BLaER1 (cell line): Measurements from ENCODE around the gene S100A4.

Experiments used
- H3K27ac ChIP-seq: shearing (Covaris generic); formaldehyde crosslinking; 2 replicates; pipeline ENCODE4 v1.8.1; 2022
- H3K27me3 ChIP-seq: shearing (Covaris generic); formaldehyde crosslinking; 2 replicates; pipeline ENCODE4 v1.8.1; 2022
- H3K36me3 ChIP-seq: shearing (Covaris generic); formaldehyde crosslinking; 2 replicates; pipeline ENCODE4 v1.8.1; 2022
- H3K4me1 ChIP-seq: shearing (Covaris generic); formaldehyde crosslinking; 2 replicates; pipeline ENCODE4 v1.8.1; 2022
- H3K4me2 ChIP-seq: shearing (Covaris generic); formaldehyde crosslinking; 2 replicates; pipeline ENCODE4 v1.8.1; 2022
- H3K4me3 ChIP-seq: shearing (Covaris generic); formaldehyde crosslinking; 2 replicates; pipeline ENCODE4 v1.8.1; 2022
- H3K9ac ChIP-seq: shearing (Covaris generic); formaldehyde crosslinking; 2 replicates; pipeline ENCODE4 v1.8.1; 2022
- H3K9me3 ChIP-seq: shearing (Covaris generic); formaldehyde crosslinking; 2 replicates; pipeline ENCODE4 v1.8.1; 2022
- H4K20me1 ChIP-seq: shearing (Covaris generic); formaldehyde crosslinking; 2 replicates; pipeline ENCODE4 v1.8.1; 2022
- Cebpa-rat ChIP-seq: shearing (Covaris generic); IDR thresholded peaks from 2 replicates; pipeline ENCODE4 v1.8.1; 2022

The S100A4 gene

GRCh38 chr1:153513023-153513422 lies 32.6 kb downstream of the S100A4 start:
- H3K27me3 ChIP-seq, result no peaks in the 10 kb centered on the region
- H4K20me1 ChIP-seq, result no peaks in the 10 kb centered on the region
- no peaks in the 10 kb centered on the region for H3K9me3 ChIP-seq
- H3K9ac ChIP-seq, result no peak overlapping the region
- H3K4me1 ChIP-seq, result peaks cover 43% of the 10 kb centered on the region
- peak overlapping the region; percentile 46 for H3K4me2 ChIP-seq
- H3K36me3 ChIP-seq, result no peaks in the 10 kb centered on the region
- H3K27ac ChIP-seq, result no peak overlapping the region
- H3K4me3 ChIP-seq, result no peak overlapping the region
- TF ChIP-seq Cebpa-rat, result no peak

- Histone ChIP-seq H3K36me3 (no peaks in the 10 kb centered on the region), H3K4me3 (no peak overlapping the region), H3K27ac (no peak overlapping the region), H3K27me3 (no peaks in the 10 kb centered on the region), H3K4me2 (peak overlapping the region; percentile 27; the same call in 1 of the 2 replicates), H3K9ac (no peak overlapping the region), H3K4me1 (peaks cover 36% of the 10 kb centered on the region), H4K20me1 (no peaks in the 10 kb centered on the region), H3K9me3 (no peaks in the 10 kb centered on the region)
- TF ChIP-seq Cebpa-rat, result no peak
Observed at GRCh38 chr1:153510984-153511410, 34.6 kb downstream of the S100A4 start.

GRCh38 chr1:153509729-153510354 lies 35.8 kb downstream of the S100A4 start:
- Histone ChIP-seq H3K4me3 (no peak overlapping the region), H3K27me3 (no peaks in the 10 kb centered on the region), H3K4me2 (no peak overlapping the region), H3K9me3 (no peaks in the 10 kb centered on the region), H4K20me1 (no peaks in the 10 kb centered on the region), H3K4me1 (peaks cover 24% of the 10 kb centered on the region), H3K36me3 (no peaks in the 10 kb centered on the region), H3K27ac (no peak overlapping the region), H3K9ac (no peak overlapping the region)
- no peak for TF ChIP-seq Cebpa-rat

GRCh38 chr1:153509036-153509435 lies 36.6 kb downstream of the S100A4 start:
- H3K4me1 ChIP-seq, result peaks cover 24% of the 10 kb centered on the region
- no peaks in the 10 kb centered on the region for H3K36me3 ChIP-seq
- no peak overlapping the region for H3K4me3 ChIP-seq
- H4K20me1 ChIP-seq, result no peaks in the 10 kb centered on the region
- H3K27me3 ChIP-seq, result no peaks in the 10 kb centered on the region
- no peak overlapping the region for H3K4me2 ChIP-seq
- no peak overlapping the region for H3K9ac ChIP-seq
- TF ChIP-seq Cebpa-rat, result no peak
- H3K27ac ChIP-seq, result no peak overlapping the region
- H3K9me3 ChIP-seq, result no peaks in the 10 kb centered on the region

GRCh38 chr1:153507926-153508583 lies 37.6 kb downstream of the S100A4 start:
- H3K4me2 ChIP-seq, result no peak overlapping the region
- H3K9me3 ChIP-seq, result no peaks in the 10 kb centered on the region
- no peak overlapping the region; the same call in 1 of the 2 replicates for H3K9ac ChIP-seq
- H3K4me3 ChIP-seq, result no peak overlapping the region
- no peak for TF ChIP-seq Cebpa-rat
- peaks cover 20% of the 10 kb centered on the region for H3K4me1 ChIP-seq
- no peaks in the 10 kb centered on the region for H4K20me1 ChIP-seq
- no peaks in the 10 kb centered on the region for H3K36me3 ChIP-seq
- no peaks in the 10 kb centered on the region for H3K27me3 ChIP-seq
- H3K27ac ChIP-seq, result no peak overlapping the region

GRCh38 chr1:153506831-153507413 lies 38.7 kb downstream of the S100A4 start:
- Histone ChIP-seq H3K4me3 (no peak overlapping the region), H3K27me3 (no peaks in the 10 kb centered on the region), H3K9me3 (no peaks in the 10 kb centered on the region), H4K20me1 (no peaks in the 10 kb centered on the region), H3K36me3 (no peaks in the 10 kb centered on the region), H3K9ac (no peak overlapping the region), H3K4me1 (peaks cover 15% of the 10 kb centered on the region), H3K4me2 (no peak overlapping the region), H3K27ac (no peak overlapping the region)
- no peak for TF ChIP-seq Cebpa-rat

GRCh38 chr1:153506386-153506785 lies 39.2 kb downstream of the S100A4 start:
- Histone ChIP-seq H4K20me1 (no peaks in the 10 kb centered on the region), H3K4me3 (no peak overlapping the region), H3K27ac (no peak overlapping the region), H3K27me3 (no peaks in the 10 kb centered on the region), H3K4me1 (peaks cover 15% of the 10 kb centered on the region), H3K9me3 (no peaks in the 10 kb centered on the region), H3K4me2 (no peak overlapping the region), H3K36me3 (no peaks in the 10 kb centered on the region), H3K9ac (no peak overlapping the region)
- no peak for TF ChIP-seq Cebpa-rat

GRCh38 chr1:153505576-153505975 lies 40.0 kb downstream of the S100A4 start:
- Histone ChIP-seq H3K9ac (no peak overlapping the region), H3K4me3 (no peak overlapping the region), H3K4me1 (peaks cover 8% of the 10 kb centered on the region), H3K36me3 (no peaks in the 10 kb centered on the region), H3K9me3 (no peaks in the 10 kb centered on the region), H3K4me2 (no peak overlapping the region), H4K20me1 (no peaks in the 10 kb centered on the region), H3K27ac (no peak overlapping the region), H3K27me3 (no peaks in the 10 kb centered on the region)
- TF ChIP-seq Cebpa-rat, result no peak

GRCh38 chr1:153503766-153504165 lies 41.8 kb downstream of the S100A4 start:
- H3K4me3 ChIP-seq, result no peak overlapping the region

GRCh38 chr1:153498746-153499145 lies 46.9 kb downstream of the S100A4 start:
- H3K36me3 ChIP-seq, result no peaks in the 10 kb centered on the region
- no peak overlapping the region for H3K4me2 ChIP-seq
- H3K9ac ChIP-seq, result no peak overlapping the region
- no peaks in the 10 kb centered on the region for H3K27me3 ChIP-seq
- H3K4me1 ChIP-seq, result peaks cover 29% of the 10 kb centered on the region
- no peak overlapping the region for H3K27ac ChIP-seq
- H4K20me1 ChIP-seq, result no peaks in the 10 kb centered on the region
- no peak overlapping the region for H3K4me3 ChIP-seq
- H3K9me3 ChIP-seq, result no peaks in the 10 kb centered on the region
- no peak for TF ChIP-seq Cebpa-rat

More at GRCh38 chr1:153503766-153504165, 41.8 kb downstream of the S100A4 start:
- Histone ChIP-seq H3K9me3 (no peaks in the 10 kb centered on the region), H3K4me1 (peaks cover 4% of the 10 kb centered on the region; the same call in 1 of the 2 replicates), H3K27me3 (no peaks in the 10 kb centered on the region), H3K4me2 (no peak overlapping the region), H3K9ac (no peak overlapping the region), H3K27ac (no peak overlapping the region), H3K36me3 (no peaks in the 10 kb centered on the region), H4K20me1 (no peaks in the 10 kb centered on the region)
- TF ChIP-seq Cebpa-rat, result no peak
